GM10248 (cell line): ENCODE data around the gene TTC23.
A peak's percentile ranks its signal among the peaks of the same experiment; 100 is the strongest.

Source experiments
- CTCF ChIA-PET: fragments of 300-600 bp; sonication (Branson Sonifier 250); formaldehyde crosslinking; extraction: SDS; loops from one replicate; lab custom pipeline; 2021; ENCODE audit warnings: antibody characterized with exemption; lab: Yijun Ruan, JAX
- POLR2A ChIA-PET: fragments of 350-650 bp; sonication (Branson Sonifier 250); formaldehyde crosslinking; extraction: SDS; loops from one replicate; lab custom pipeline; 2020; ENCODE audit warnings: antibody characterized with exemption; lab: Yijun Ruan, JAX
- DNase-seq: peaks from one replicate; pipeline ENCODE4 v3.0.0; 2012; ENCODE audit errors: extremely low spot score
- TF ChIP-seq, protein P1 (sequence below): IDR thresholded peaks from 2 replicates; pipeline ENCODE4 v1.5.1; 2012; ENCODE audit warnings: mild to moderate bottlenecking, low read depth; ENCODE audit errors: extremely low read depth, missing control alignments, control extremely low read depth

TTC23 gene

DNA sequence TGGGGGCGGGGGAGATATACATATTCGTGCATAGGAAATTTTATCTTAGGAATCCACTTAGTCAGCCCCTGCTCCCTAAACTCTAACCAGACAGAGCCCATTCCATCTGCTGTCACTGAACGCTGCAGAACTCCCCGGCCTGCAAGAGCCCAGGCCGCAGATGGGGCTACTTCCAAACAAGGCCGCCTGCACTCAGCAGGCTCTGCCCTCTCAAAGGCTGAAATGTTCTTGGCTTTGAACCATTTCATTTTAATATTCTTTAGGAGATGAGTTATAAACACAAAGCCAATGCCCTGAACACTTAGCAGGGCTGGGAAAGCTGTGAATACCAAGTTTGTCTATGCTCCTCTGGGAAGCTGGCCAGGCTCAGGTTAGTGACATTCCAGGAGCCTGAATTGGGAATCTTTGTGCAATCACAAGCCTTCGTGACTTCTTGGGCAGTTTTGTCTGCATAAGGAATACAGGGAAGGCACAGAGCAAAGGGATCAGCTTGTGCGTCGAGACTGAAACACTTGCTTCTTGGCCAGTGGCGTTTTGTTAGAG, 79.5 kb downstream of the TTC23 start:
- no peak for DNase-seq
- CTCF ChIA-PET: interaction anchor here (1.1 kb wide), 1 partner anchor 9 kb away, joined by 4 read pairs; no protein-coding TSS in a partner anchor
- TF ChIP-seq, protein P1, sequence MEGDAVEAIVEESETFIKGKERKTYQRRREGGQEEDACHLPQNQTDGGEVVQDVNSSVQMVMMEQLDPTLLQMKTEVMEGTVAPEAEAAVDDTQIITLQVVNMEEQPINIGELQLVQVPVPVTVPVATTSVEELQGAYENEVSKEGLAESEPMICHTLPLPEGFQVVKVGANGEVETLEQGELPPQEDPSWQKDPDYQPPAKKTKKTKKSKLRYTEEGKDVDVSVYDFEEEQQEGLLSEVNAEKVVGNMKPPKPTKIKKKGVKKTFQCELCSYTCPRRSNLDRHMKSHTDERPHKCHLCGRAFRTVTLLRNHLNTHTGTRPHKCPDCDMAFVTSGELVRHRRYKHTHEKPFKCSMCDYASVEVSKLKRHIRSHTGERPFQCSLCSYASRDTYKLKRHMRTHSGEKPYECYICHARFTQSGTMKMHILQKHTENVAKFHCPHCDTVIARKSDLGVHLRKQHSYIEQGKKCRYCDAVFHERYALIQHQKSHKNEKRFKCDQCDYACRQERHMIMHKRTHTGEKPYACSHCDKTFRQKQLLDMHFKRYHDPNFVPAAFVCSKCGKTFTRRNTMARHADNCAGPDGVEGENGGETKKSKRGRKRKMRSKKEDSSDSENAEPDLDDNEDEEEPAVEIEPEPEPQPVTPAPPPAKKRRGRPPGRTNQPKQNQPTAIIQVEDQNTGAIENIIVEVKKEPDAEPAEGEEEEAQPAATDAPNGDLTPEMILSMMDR: no peak
- POLR2A ChIA-PET: no interaction called here

DNA sequence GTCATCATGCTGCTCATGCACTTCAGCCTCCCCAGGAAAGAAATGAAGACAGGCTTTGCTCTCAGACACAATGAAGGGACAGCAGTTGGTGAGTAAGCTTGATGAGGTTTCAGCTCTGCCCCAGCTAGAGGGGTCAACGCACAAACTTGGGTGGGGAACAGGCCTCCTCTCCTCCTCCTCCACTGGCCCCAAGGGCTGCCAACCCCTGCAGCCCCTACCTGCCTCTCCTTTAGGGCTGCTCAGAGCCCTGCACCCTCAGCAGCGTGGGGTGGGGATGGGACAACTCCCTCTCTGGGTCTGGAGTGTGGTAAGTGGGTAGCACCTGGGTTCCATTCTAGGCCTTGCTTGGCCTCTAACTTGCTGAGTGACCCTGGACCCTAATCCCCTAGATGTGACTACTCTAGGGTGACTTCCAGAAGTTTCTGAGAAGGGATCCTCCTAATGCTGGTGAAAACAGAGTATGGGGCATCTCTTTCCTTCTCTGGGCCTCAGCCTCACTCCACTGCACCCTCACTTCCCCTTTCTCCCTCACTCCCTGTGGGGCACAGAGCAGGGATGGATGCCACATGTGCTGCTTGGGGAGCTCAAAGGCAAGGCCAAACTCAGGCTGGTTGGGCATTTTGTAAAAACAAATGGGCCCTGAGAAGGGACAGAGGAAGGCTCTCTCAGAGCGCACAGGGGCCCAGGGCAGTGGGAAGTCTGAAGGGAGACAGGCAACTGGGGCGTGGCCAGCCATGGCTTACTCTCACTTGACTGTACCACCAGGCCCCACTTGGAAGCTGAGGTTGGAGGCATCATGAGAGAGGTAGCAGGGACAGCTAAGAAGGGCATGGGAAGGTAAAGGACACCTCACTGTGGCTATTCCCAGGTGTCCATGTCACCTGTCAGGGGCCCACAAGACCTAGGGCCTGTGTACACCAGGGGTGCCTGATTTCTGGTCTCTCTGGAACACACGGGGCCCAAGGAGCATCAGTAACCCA, 80.5 kb downstream of the TTC23 start:
- TF ChIP-seq, protein P1: no peak
- CTCF ChIA-PET: interaction anchor here (1.1 to 3.1 kb wide), 5 partner anchors 8 to 68 kb away, joined by 4 to 9 read pairs (median 5); no protein-coding TSS in a partner anchor
- no peak for DNase-seq
- POLR2A ChIA-PET: no interaction called here

DNA sequence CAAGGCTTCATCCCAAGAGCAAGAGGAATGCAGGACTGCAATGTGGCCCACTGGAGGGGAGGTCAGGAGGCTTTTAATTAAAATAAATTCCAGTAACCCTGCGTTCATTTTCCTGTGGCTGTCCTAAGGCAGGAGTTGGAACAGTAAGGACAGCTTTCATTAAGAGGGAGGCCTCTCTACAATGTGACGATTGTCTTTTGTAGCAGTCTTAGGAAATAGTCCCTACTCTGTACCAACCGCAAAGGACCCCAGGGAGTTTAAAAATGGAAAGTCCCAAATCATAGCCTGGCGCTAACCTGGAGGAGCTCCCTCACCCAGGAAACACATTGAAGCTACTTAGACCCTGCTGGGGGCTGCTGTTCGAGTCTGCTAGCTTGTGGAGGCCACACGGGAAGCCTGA, 81.7 kb downstream of the TTC23 start:
- ChIA-PET CTCF (interaction anchor here (1.0 to 3.1 kb wide), 5 partner anchors 8 to 67 kb away, joined by 3 to 9 read pairs (median 5); no protein-coding TSS in a partner anchor), POLR2A (no interaction called here)
- peak; percentile 30 for DNase-seq
- TF ChIP-seq, protein P1: no peak

DNA sequence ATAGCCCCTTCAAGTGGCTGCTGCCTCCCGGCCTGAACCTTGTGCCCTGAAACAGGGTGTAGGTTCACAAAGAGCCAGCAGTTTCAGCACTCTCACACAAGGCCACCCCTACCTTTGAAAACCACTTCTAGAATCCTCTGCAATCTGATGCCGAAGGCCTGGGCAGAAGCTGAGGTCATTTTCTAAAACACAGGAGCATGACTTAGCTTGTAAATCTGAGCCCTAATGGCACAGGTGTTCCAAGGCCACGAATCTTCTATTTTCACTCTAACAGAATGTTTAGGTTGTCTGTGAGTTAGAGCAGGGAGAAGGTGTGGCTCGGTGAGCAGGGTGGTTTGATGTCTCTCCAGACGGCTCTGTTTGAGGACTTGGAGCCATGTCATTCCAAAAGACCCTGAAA, 82.2 kb downstream of the TTC23 start:
- ChIA-PET POLR2A (no interaction called here), CTCF (interaction anchor here (0.7 to 3.1 kb wide), 7 partner anchors 8 to 285 kb away, joined by 3 to 9 read pairs (median 4); no protein-coding TSS in a partner anchor)
- TF ChIP-seq, protein P1: no peak
- DNase-seq: no peak

DNA sequence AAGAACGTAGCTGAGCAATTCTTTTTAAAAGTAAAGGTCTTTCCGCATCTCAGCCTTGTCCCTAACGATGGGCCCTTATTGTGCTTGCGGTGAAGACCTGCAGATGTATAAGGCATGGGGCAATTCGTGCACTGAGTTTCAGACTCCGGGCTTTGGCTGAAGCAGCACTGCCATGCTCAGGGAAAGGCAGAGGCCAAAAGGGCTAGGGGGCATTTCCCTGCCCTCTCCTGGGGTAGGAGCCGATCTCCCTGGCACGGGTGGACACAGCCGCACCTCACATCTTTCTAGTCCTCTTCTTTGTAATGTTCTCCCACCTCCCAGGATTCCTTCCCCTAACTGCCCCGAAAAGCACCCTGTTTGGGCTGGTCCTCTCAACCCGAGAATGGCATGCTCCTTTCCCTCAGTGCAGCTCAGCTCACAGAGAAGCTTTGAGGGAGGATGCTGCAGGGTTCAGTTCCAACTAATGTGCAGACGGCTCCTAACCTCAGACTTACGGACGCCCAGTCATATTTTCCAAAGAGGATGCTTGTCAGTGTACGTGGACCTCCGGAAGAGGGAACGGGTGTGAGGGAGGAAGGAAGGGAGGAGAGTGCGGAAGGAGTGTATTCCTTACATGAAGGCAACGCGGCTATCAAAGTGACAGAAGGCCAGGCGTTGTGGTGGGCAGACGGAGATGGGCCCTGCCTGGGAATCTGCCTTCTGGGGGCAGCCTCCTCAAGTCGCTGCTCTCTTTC, 83.3 kb downstream of the TTC23 start:
- TF ChIP-seq, protein P1: no peak
- no peak for DNase-seq
- CTCF ChIA-PET: interaction anchor here (1.6 to 3.1 kb wide), 2 partner anchors 10 to 33 kb away, joined by 3 to 9 read pairs; no protein-coding TSS in a partner anchor
- POLR2A ChIA-PET: no interaction called here
